GM21381 (cell line): Measurements from ENCODE around the gene KRT14.
"Not testable (repeated sequence)": the region's sequence is repeated elsewhere in the genome, so short reads cannot be mapped to it uniquely, and the experiment has no call there.

ENCODE experiments used
- ATAC-seq: cut with Tn5 transposase; IDR thresholded peaks from one replicate; pipeline ENCODE4 v1.9.1; 2021; ENCODE audit warnings: mild to moderate bottlenecking, moderate library complexity; ENCODE audit not compliant: unreplicated experiment

Gene KRT14

DNA sequence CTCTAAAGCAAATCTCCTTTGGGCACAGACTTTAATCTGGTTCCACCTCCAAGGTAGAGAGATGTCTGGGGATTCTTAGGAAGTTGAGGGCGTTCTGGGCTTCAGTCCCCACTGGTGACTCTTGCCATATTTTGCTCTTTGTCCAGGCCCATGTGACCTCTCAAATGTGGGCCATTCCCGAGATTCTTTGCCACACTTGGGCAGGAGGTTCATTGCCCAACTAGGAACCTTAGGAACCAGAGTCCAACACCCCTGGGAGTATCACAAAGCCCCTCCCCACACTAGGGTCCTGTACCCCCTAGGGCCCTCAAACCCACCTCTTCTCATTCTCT is 6.5 kb downstream of the KRT14 start:
- ATAC-seq = no peak

GRCh38 chr17:41579484-41580243 is 7.0 kb downstream of the KRT14 start:
- ATAC-seq = no peak

GRCh38 chr17:41578971-41579370 is 7.7 kb downstream of the KRT14 start:
- no peak for ATAC-seq

GRCh38 chr17:41578538-41578937 is 8.2 kb downstream of the KRT14 start:
- no peak for ATAC-seq

- not testable (repeated sequence) for ATAC-seq
These were observed 10.0 kb downstream of the KRT14 start for GRCh38 chr17:41576740-41577139.

- ATAC-seq = no peak
These were observed 11.4 kb downstream of the KRT14 start for GRCh38 chr17:41575336-41575735.

DNA sequence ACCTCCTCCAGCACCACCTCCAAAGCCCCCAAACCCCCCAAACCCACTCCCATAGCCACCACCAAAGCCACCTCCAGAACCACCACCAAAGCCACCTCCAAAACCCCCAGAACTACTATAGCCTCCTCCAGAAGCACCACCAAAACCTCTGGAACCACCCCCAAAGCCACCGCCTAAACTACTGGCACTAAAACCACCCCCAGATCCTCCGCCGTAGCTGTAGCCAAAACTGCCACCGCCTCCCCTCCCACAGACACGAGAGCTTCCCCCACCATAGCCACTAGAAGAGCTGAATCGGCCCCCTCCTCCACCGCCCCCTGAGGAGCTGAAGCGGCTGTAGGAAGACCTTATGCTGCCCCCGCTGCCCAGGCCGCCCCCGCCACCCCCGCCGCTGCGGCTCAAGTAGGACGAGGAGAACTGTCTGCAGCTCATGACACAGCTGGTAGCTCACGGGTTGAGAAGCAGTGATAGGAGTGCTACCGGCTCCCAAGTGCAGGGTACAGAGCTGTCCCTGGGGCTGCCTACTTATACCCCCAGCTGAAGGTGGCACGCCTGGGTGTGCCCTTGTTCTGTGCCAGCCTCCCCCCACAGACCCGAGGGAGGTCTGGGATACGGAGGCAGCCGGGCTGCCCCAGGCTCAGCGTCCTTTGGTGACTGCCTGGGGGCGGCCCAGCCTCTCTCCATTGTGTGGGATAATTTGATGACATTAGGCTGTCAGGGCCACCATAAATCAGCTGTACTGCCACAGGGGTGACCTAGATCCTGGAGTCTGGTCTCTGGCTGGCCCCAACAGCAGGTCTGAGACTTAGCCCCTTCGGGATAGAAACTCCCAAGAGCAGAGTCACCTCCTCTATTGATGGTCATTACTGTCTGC is 14.9 kb downstream of the KRT14 start, which contains the start of gene KRT9:
KRT9 (minus strand) TSS at position 499 of the 874 bp plus-strand sequence; CDS start at position 432, 67 bp downstream.
- no peak for ATAC-seq

GRCh38 chr17:41567317-41567716 is 19.4 kb downstream of the KRT14 start:
- ATAC-seq = no peak

DNA sequence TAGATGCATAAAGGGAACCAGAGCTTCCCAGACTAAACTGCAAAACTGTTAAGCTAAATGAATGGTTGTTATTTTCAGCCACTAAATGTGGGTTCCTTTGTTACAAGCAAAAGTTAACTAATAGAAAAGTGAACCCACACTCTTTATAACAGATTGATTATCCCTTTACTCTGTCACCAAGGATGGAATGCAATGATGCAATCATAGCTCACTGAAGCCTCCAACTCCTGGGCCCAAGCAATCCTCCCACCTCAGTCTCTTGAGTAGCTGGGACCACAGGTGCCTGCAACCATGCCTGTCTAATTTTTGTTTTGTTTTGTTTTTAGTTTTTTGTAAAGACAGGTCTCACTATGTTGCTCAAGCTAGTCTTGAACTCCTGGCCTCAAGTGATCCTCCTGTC is 21.4 kb downstream of the KRT14 start:
- ATAC-seq = no peak

GRCh38 chr17:41563607-41564170 is 23.0 kb downstream of the KRT14 start:
- ATAC-seq = no peak

- no peak for ATAC-seq
These were observed 25.1 kb downstream of the KRT14 start for GRCh38 chr17:41561554-41561953.

DNA sequence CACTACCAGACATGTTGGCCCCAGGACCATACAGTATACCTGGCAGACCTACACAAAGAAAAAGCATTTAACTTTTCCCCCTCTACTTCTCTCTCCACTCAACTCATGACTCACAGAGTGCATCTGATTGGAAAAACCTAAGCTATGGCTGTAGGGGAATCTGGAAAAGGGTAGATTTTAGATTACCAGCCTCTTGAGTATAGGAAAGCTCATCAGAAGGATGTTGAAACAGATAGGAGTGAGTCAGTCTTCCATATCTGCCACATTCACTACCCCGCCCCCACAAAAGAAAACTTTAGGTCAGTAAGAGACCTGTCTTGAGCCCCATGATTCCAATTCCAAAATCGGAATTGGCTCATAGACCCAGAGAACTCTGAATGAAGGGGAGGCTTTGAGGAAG is 27.1 kb downstream of the KRT14 start:
- ATAC-seq = no peak

GRCh38 chr17:41556931-41557330 is 29.8 kb downstream of the KRT14 start:
- no peak for ATAC-seq

GRCh38 chr17:41556306-41556705 is 30.4 kb downstream of the KRT14 start:
- no peak for ATAC-seq

GRCh38 chr17:41555105-41555887 is 31.4 kb downstream of the KRT14 start:
- no peak for ATAC-seq

- no peak for ATAC-seq
These were observed 32.6 kb downstream of the KRT14 start for GRCh38 chr17:41553987-41554680.

DNA sequence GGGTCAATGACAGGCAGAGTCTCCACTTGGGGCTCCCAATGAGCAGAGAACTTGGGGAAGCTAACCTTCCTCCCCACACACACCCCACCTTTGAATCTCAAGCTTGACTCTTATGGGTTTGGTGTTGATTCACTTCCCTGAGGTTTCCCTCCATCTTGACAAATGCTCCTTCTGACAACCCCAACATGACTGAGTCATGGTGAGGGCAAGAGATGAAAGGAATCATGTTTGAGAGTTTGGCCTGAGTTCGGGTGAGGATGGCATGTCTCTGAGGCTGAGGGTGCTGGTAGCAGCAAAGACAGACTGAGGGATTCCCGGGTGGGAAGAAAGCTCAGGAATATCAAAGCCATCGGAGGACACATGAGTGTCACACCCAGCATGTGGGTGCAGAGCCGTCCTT is 33.5 kb downstream of the KRT14 start:
- ATAC-seq = no peak

DNA sequence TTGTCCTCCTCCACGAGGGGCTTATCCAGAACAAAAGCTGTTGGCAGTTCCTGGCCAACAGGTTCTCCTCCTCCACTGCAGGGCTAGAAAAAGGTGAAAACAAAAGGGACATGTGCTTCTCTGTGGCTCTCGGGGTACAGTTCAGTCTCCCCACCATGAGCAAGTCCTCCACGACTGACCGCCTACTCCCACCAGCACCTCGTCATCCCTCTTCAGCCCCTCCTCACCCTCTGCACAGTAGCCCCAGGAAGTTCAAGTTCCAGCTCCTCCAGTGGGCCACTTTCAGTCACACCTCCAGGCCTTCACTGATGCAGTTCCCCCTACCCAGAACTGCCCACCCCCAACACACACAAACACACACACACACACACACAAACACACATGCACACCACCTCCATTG is 34.2 kb downstream of the KRT14 start:
- no peak for ATAC-seq

GRCh38 chr17:41551365-41551764 is 35.3 kb downstream of the KRT14 start:
- ATAC-seq = no peak

DNA sequence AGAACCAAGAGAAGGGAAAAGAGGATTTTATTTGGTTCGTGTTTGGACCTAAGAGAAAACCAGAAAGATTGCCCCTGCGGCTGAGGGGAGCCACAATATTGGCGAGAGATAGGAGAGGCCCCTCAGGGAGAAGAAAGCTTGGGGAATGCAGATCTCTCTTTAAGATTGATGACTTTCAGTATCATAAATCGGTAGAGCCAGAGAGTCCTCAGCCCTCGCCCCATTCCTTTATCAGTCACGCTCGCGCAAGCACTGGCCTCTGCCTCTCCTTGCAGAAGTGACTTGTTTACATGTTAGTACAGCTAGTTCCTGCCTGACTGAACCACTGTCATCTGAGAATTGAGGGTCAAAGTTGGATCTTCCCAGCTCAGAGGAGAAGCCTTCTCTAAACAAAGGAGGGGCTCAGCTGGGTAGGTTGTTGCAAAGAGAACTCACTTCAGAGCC is 37.1 kb downstream of the KRT14 start:
- no peak for ATAC-seq
